Stimulated activated CD8-positive, alpha-beta memory T cell treated with anti-CD3 and anti-CD28 coated beads, Interleukin-15, amount 100 ng/mL, for 24 hours (primary cell): ENCODE results near the gene UNCX.

Source experiments
- DNase-seq: peaks from one replicate; pipeline ENCODE4 v3.0.0-alpha.2; 2020; ENCODE audit warnings: low read depth

UNCX gene

DNA sequence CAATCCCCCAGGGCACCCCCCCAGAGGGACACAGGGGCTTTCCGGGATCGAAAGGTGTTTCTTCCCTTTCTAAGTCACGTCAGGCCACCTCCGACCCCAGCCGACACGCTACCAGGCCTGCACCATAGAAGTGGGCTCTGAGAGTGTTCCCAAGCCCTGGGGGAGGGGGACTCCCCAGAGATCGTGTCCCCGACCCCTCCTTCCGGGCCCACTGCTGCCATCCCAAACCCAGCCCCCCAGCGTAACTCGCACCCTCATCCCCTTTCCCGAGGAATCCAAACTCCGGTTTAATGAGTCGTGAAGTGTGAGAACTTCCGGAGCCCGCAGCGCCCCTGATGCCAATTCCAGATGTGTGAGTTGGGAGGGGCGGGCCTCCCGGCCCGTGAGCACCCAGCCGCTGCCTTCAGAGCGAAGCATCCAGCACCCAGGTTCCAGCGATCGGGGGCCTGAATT lies 11.3 kb downstream of the UNCX start:
- no peak for DNase-seq

DNA sequence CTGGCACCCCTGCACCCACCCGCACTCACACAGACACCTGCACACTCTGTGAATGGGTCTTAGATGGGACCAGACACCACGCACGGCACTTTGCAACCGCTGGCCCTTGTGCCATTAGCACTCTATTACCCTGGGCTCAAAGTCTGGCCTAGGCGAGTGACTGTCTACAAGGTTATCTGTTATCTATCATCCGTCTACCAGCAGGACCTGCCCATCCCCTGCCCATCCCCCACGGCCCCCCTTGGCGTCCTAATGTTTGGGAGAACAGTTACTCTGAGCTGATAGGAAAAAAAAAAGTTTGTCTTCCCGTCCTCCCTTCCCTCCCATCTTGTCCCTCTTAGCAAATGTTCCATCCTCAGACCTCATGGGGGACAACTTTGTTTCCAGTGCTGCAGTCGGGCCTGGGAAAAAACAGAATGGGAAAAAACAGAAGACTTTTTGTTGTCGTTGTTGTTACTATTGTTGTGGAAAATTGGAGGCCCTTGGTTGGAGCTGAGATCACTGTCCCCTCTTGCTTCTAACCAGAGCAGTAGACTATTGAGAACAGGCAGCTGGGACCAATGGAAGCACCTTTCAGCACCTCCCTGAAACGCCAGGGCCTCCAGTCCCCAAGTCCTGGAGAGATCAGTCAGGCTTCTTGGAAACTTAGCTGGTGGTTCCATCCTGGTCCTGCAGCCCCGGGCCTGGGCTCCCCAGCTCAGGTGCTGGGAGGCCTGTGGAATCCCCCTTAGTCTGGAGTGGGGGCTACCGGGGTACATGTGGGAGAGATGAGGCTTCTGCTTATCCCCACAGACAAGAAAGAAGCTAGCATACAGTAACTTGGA lies 12.2 kb downstream of the UNCX start:
- no peak for DNase-seq

DNA sequence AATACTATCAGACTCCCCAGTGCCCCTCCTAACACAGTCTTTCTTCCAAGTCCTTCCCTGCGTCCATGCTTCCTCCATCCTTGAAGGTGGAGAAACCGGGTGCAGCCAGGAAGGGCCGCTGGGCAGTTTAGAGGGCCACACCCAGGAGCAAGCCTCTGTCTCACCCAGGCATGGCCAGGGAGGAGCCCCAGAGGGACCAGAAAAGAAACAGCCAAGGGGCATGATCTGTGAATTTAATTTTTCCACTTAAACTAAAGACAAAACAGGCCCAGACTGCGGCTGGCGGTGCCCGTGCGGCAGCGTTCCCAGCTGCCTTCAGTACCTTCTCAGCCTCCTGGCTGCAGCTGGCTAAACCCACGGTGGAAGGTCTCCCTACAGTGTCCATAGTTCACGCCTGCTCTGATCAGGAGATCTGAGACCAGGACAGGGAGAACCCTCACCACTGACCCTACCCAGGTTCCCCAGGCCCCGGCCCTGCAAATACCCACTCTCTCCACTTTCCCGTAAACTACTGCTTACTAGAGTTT lies 12.9 kb downstream of the UNCX start:
- no peak for DNase-seq

DNA sequence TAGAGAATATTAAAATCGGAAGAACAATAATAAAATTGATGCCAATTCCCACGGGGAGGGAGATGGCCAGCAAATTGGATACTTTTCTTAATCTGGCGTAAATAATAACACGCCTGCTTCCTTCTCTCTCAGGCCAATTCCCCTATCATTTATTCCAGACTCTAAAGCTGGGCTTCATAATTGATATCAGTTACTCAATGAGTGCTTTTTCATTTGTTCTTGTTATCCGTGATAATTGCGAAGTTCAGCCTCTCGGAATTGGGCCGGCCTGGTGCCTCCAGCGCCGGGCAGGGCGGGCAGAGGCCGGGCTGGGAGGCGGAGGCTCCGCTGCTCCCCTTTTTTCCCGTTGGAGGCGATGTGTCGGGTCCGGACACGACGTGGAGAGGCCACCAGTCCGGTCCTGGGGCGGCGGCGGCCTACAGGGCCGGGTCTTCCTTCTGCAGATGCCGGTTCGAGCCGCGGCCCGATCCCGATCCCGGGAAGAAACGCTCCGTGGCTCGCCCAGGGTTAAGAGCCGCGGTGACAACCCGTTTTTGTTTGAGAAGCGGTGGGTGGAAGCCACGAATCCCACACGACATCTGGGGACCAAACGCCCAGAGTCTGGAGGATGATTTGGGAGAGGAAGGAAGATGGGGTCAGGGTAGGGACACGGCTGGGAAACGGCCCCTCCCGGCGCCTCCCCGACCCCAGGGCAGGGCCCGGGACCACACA lies 13.6 kb downstream of the UNCX start:
- DNase-seq, result no peak

DNA sequence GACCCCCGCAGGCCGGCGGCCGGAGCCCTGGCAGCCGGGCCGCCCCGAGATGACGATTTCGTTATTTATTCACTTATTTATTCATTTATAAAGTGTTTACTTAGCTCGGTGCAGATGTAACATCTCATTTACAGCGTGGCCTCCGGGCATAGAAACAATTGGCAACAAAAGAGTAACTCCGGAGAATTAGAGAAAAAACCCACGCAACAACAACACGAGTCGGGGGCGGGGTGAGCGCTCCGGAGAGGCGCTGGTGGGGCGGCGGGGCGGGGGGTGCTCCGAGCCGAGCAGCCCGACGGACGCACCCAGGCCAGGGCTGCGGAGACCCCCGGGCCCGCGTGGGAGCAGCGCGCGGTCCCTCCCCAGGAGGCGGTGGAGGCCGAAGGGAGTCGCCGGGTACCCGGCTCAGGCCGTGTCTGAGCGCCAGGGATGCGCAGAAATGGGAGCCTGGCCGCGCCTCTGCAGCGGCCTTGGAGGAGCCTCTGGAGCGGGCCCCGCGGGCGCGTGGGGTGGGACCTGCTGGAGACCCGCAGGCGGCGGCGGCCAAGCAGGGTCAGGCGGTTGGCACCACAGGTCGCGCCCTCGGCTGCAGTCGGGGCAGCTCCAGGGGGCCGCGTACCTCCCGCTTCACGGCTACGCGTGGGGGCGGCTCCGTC lies 14.3 kb downstream of the UNCX start:
- no peak for DNase-seq

DNA sequence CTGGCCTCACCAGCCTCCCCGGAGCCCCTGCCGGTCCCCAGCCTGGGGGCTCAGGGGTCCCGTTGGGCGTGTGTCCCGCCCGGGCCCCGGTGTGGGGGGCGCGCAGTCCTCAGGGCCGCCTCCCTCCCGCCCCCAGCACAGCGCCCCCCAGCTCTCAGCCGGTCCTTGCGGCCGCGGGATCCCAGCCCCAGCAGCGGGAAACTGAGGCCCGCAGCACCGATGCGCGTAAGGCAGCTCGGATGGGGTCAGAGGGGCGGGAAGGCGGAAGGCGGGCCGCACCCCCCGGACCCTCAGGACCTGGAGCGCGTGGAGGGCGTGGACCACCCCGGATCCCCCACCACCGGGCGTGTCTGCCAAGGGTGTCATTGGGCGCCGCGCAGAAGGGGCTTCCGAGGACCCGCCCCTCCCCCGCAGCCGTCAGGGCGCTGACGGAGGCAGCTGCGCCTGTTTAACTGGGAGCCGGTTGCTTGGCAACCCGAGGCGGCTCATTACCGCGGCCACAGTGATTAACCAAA lies 14.9 kb downstream of the UNCX start:
- DNase-seq, result no peak

DNA sequence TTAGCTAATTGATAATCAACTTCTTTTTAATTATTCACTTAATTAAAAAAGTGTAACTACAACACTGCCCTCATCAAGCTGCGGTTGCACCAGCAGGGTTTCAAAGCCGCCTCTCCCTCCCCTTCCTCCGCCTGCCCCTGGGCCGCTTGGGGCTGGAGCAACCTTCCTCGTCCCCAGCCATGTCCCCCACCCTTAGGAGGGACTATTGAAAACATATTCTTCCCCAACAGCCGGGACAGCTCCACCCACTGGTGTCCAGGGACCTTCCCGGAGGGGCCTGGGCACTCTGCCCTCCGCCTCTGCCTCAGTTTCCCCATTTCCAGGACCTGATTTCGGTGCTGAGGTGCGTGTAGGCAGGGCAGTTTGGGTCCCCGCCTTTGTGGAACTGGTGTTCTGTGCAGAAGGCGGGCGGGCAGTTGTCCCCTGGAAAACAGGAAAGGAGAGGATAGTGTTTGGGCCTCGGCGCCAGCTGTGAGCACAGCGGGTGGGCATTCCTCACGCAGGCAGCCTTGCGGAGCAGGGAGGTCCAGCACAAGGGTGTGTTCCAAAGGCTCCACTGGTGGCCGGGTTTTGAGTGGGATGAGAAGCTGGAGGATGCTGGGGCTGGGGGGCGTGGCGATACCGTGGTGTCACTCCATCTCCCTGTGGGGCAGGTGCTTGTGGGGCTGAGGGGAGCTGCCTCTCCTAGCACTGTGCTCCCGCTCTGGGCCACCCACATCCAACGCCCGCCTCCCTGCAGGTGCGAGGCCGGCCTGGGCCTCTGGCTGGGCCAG lies 15.7 kb downstream of the UNCX start:
- no peak for DNase-seq

DNA sequence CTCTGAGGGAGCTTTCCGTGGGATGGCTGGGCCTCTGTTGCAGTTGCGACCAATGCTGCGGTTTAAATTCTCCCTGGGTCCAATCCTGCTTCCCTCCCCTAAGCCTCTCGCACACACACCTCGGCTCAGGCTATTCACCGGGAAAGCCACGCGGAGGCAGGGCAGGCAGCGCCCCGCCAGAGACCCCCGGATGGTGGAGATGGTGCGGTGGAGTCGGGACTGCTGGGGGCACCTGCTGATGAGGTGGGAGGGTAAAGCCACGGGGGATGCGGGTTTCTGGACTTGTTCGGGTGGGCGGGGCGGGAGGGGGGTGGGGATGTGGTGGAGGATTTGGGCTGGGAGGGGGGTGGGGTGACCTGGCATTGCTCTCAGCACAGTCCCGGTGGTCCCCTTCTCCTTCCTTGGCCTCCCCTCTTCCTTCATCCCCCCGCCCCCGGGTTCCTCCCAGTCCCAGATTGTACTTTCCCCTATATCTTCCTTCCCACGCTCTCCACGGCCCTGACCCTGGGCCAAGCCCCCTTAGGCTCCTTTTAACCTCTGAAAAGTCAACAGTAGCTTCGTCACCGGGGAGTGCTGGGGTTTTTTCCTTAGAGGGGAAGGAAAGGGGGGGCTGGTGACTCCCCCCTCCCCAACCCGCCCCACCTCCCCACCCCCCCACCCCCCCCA lies 16.4 kb downstream of the UNCX start:
- no peak for DNase-seq

DNA sequence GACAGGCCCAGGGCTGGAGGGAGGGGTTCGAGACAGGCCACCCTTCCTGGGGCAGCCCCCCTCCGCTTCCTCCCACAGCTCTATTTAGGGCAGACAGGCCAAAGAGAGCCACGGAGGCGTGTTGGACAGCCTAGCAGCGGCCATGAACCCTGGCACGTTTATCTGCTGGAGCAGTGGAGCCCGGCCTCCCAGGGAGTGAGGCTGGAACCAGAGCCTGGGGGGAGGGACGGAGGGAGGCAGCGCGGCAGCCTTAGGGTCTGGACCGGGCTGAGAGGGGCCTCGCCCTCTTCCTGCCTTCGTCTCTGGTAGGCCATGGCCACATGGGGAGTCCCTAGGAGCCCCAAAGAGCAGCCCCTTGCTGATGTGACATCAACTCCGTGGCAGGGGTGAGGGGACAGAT lies 17.1 kb downstream of the UNCX start:
- DNase-seq, result no peak

DNA sequence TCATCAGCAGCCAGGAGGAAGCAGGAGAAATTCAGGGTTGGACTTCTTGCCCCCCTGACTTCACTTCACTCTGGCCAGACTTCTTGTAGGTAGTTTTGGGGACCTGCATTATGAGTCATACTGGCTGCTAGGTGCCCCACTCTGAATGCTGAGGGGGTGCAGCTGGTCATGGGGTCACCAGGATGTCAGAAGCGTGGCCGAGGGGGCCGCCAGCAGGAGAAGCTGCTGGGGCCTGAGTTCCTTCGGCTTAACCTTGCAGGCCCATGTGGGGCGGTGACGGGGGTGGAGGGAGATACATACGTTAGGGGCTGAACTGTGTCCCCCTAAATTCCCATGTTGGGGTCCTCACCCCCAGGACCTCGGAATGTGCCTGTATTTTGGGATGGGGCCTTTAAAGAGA lies 18.2 kb downstream of the UNCX start:
- DNase-seq, result no peak

DNA sequence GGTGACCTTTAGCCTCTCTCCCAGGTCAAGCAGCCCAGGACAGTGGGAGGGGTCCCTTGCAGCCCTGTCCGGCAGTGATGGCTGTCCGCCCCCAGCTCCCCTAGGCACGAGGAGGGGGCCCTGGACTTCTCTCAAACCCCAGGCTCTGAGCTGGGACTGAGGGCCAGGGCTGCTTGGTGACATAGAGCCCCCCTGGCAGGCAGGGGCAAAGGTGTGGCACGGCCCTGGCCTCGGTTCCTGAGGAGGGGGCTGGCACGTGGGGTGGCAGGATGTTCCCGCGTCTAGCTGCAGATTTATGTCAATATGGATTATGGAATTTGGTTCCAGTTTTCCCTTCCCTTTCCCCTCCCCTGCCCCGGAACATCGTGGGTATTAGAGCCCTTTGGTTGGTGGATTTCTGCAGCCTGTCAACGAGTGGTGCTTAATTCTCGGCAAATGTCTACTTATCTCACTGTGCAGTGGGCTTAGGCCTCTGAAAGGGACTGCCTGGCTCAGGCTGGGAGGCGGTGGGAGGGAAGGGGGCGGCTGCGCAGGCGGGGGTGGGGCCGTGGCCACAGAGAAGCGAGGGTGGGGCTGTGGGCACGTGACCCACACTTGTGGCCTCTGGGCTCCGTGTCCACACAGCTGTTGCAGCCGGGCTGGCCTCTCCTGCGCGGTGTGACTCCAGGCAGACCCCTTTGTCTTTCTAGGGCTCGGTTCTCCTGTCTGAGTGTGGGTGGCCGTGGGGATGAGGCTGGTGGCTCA lies 19.3 kb downstream of the UNCX start:
- no peak for DNase-seq

DNA sequence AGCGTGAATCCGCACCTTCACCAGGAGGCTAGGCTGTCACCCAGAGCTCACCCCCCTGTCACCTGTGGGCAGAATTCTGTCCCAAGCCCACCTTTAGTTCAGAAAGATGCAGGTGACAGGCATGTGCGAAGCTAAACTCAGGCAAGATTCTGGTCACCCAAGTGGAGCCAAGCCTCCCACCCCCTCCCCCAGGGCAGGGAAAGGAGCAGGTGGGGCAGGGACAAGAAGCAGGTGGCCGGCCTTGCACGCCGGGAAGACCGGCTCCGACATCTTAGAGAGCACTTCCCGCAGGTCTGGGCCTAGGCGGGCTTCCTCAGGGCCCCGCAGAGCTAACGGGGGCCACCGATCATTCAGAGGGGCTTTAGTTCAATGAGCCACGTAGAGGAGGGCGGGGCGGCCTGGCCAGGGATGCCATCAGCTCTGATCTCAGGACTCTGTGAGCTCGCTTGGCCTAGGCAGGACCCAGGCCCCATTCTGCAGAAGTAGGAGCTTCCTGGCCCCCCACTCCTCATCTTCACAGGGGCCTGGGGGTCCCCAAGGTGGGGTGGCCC lies 19.9 kb downstream of the UNCX start:
- DNase-seq, result no peak

DNA sequence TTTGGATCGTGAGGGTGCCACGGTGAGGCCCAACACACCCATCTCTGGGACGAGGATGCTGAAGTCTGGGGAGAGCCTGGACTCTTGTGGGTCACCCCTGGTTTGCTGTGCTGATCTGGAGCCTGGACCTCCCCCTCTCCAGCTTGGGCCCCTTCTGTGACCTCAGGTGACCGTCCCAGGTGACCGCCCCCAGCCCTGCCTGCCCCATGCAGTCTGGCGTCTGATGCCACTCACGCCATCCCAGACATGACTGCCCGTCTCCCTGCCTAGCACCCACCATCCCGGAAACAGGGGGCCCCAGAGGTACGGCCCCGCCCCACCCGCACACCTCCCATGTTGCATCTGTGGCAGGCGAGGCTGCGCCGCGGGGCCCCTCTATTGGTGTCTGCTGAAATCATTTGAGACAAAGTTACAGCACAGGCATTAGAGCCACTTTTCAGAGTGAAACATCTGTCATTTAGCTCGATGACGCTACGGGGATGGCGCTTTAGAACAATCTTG lies 21.1 kb downstream of the UNCX start:
- DNase-seq, result no peak

DNA sequence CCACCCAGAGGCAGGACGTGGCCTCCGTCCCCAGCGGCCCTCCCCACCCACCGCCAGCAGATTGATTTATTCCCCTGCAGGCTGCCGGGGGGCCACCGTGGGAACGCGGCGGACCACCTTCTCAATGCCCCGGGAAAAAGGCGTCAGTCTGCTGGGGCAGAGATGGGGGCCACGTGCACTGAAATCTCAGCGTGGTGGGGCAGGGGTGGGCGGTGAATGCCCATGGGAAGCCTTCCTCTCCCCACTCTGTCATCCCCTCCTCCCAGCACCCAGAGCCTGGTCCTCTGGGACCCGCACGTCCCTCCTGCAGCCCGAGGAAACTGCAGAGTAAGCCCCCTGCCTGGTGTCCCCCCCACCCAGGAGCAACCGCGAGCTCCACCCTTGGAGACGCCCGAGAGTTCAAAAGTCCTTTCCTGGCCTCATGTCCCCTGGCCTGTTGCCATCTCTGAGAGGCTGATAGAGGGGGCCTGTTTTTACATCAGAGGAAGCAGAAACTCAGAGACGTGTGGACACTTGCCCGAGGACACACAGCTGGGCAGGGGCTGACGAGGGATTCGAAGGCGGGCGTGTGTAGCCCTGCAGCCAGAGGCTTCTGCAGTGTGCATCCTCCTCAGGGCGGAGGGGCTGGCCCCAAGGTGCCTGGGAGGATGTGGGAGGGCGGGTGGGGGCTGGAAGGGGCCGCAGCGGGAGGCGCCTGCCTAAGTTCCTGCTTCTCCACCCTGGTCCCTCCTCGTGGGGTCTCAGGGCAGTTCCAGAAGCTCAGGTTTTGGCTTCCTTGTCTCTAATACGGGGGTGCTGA lies 21.8 kb downstream of the UNCX start:
- no peak for DNase-seq

DNA sequence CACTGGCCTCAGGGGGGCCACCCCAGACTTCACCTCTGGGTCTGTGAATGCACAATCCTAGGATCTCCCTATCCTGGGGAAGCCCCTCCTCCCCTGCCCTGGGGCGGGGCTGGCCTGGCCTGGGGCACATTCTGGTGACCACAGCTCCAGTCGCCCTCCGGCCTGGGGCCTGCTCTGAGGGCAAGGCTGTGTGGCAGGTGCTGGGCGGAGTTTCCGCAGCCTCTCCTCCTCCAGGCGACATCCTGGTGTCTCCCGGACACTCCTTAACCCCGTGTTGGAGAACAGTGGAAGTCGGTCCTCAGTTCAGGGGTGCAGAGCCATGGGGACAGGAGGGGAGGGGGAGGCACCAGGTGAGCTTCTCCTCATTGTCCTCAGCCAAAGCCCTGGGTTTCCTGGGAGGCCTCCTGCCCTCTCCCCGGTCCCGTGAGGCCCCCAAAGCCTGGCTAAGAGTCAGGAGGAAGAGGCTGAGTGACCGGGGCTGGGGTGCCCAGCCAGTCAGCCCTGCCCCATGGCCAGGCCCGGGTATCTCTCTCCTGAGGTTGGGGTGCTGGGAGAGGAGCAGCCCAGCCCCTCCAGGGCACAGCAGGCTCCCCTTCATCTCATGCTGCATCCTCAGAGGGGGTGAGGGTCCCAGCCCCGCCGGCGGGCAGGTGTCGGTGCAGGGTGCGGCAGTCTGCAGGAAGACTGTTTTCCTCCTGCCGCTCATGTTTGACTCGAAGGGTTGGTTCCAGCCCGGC lies 22.6 kb downstream of the UNCX start:
- no peak for DNase-seq

DNA sequence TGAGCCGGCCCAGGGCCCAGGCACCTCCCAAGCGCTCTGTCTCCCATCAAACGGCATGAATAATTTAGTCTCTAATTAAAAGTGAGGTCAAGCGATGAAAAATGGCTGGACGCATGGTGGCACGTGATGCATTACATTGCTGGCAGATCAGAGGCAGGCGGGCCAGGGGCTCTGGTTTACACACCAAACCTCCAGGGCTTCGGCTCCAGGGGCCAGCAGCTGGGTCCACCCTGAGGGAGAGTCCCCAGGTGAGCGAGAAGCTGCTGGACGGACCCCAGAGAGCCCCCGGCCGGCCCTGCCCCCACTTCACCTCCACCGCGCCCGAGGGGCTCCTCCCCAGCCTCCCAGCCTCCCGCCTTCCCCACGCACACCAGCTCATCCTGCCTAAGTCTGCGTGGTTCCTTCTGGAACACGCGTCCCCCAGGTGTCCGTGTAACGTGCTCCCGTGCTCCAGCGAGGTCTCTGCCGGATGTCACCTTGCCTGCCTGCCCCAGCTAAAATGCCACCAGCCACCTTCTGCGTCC lies 23.2 kb downstream of the UNCX start:
- no peak for DNase-seq

DNA sequence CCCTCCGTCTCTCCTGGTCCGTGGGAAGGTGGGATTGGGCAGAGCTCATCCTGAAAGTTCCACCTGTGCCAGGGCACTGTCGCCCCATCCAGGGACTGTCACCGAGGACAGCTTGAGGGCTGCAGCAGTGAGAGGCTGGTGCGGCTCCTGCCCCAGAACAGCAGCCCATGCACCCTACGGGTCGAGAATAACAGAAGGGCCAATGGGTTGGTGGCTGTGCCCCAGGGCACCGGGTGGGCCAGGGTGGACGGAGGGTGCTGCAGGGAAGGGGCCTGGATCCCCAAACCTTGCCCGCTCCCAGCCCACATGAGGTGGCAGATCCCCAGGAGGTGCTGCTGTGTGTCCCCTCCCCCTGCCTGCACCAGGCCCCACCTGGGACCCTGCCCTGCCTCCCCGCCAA lies 23.9 kb downstream of the UNCX start:
- DNase-seq, result no peak

DNA sequence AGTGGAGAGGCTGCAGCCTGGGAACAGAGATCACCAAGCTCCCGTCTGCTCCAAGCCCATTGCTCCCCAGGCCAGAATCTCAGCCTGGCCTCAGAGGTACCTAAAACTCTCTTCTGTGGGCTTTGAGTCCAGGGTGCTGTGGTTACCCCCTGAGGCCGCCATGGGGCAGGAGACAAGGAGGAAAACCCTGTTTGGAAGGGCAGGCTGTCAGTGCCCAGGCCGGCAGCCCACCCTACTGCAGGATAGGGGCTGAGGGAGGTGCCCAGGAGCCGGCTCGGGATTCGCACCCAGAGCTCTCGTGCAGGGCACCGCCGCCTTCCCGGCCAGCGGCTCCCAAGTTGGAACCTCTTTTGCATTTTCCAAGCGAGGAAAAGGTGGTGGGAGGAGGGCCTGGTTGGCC lies 24.5 kb downstream of the UNCX start:
- no peak for DNase-seq
